Erythroblast (primary cell): ENCODE measurements around the gene ARRDC3.

Experiments used
- GATA1 ChIP-seq: IDR thresholded peaks from 2 replicates; pipeline ENCODE4 v1.6.1; 2011; ENCODE audit warnings: low read depth, mild to moderate bottlenecking, control low read depth, low read length, moderate library complexity
- POLR2A ChIP-seq: IDR thresholded peaks from 2 replicates; pipeline ENCODE4 v1.6.1; 2011; ENCODE audit warnings: mild to moderate bottlenecking, low read length

- TF ChIP-seq POLR2A, result no peak
- TF ChIP-seq GATA1, result no peak
Observed at GRCh38 chr5:91318724-91319123, 64.4 kb downstream of the ARRDC3 start.
